Trophoblast cell (in vitro differentiated cells and primary cell): ENCODE results near the gene ADCY5.
A peak's percentile ranks its signal among the peaks of the same experiment; 100 is the strongest.

Experiments
- DNase-seq, 2 donors: peaks; one replicate each; pipeline ENCODE4 v3.0.0-alpha.2; 2016
- H2AFZ ChIP-seq: 2 replicates; pipeline ENCODE4 v1.6.1; 2013; ENCODE audit warnings: low read length, moderate library complexity, mild to moderate bottlenecking; ENCODE audit not compliant: insufficient read depth, poor library complexity
- H2AK5ac ChIP-seq: 2 replicates; pipeline ENCODE4 v1.6.1; 2013; ENCODE audit warnings: mild to moderate bottlenecking, low read length
- H2BK120ac ChIP-seq: 2 replicates; pipeline ENCODE4 v1.6.1; 2013; ENCODE audit warnings: low read length, mild to moderate bottlenecking, moderate library complexity; ENCODE audit not compliant: insufficient read depth, poor library complexity
- H2BK12ac ChIP-seq: 2 replicates; pipeline ENCODE4 v1.6.1; 2013; ENCODE audit warnings: mild to moderate bottlenecking, low read length, moderate library complexity
- H2BK5ac ChIP-seq: 2 replicates; pipeline ENCODE4 v1.6.1; 2013; ENCODE audit warnings: low read length, low read depth, moderate library complexity, mild to moderate bottlenecking; ENCODE audit not compliant: poor library complexity
- H3K14ac ChIP-seq: 2 replicates; pipeline ENCODE4 v1.6.1; 2013; ENCODE audit warnings: mild to moderate bottlenecking, low read length
- H3K18ac ChIP-seq: 2 replicates; pipeline ENCODE4 v1.6.1; 2013; ENCODE audit warnings: mild to moderate bottlenecking, low read length
- H3K23ac ChIP-seq: 2 replicates; pipeline ENCODE4 v1.6.1; 2013; ENCODE audit warnings: low read length
- H3K27ac ChIP-seq: 2 replicates; pipeline ENCODE4 v1.5.1; 2013; ENCODE audit warnings: low read depth, mild to moderate bottlenecking, inconsistent platforms, low read length, moderate library complexity
- H3K27me3 ChIP-seq: 2 replicates; pipeline ENCODE4 v1.6.1; 2013; ENCODE audit warnings: inconsistent platforms, mild to moderate bottlenecking, low read length, moderate library complexity; ENCODE audit not compliant: insufficient read depth
- H3K36me3 ChIP-seq, 2 experiments: 1 replicate in 1 of 2; 2 replicates in 1 of 2; pipeline ENCODE4 v1.6.1; 2013; ENCODE audit warnings: low read length in 2 of 2, mild to moderate bottlenecking in 2 of 2, moderate library complexity in 1 of 2; ENCODE audit not compliant: insufficient read depth in 2 of 2, control insufficient read depth in 1 of 2
- H3K4ac ChIP-seq: 2 replicates; pipeline ENCODE4 v1.6.1; 2013; ENCODE audit warnings: low read depth, mild to moderate bottlenecking, low read length, moderate library complexity
- H3K4me1 ChIP-seq, 2 experiments: 1 replicate in 1 of 2; 2 replicates in 1 of 2; pipeline ENCODE4 v1.6.1; 2013; ENCODE audit warnings: low read length in 2 of 2, mild to moderate bottlenecking in 2 of 2, moderate library complexity in 1 of 2; ENCODE audit not compliant: insufficient read depth in 2 of 2, control insufficient read depth in 1 of 2
- H3K4me2 ChIP-seq: 2 replicates; pipeline ENCODE4 v1.6.1; 2013; ENCODE audit warnings: inconsistent platforms, mild to moderate bottlenecking, low read length, moderate library complexity
- H3K4me3 ChIP-seq: 2 replicates; pipeline ENCODE4 v1.5.1; 2013; ENCODE audit warnings: mild to moderate bottlenecking, low read depth, low read length, inconsistent platforms
- H3K79me1 ChIP-seq: one replicate; pipeline ENCODE4 v1.6.1; 2013; ENCODE audit warnings: low read length
- H3K79me2 ChIP-seq: 2 replicates; pipeline ENCODE4 v1.6.1; 2013; ENCODE audit warnings: low read length, mild to moderate bottlenecking; ENCODE audit not compliant: control insufficient read depth, insufficient read depth, poor library complexity
- H3K9ac ChIP-seq: 2 replicates; pipeline ENCODE4 v1.6.1; 2013; ENCODE audit warnings: mild to moderate bottlenecking, low read length
- H3K9me3 ChIP-seq: 2 replicates; pipeline ENCODE4 v1.6.1; 2013; ENCODE audit warnings: low read depth, mild to moderate bottlenecking, control low read depth, inconsistent platforms, low read length; ENCODE audit not compliant: insufficient read depth
- H4K12ac ChIP-seq: 2 replicates; pipeline ENCODE4 v1.6.1; 2013; ENCODE audit warnings: low read depth, mild to moderate bottlenecking, low read length, moderate library complexity
- H4K8ac ChIP-seq: 2 replicates; pipeline ENCODE4 v1.6.1; 2013; ENCODE audit warnings: low read depth, mild to moderate bottlenecking, low read length, moderate library complexity
- H4K91ac ChIP-seq: one replicate; pipeline ENCODE4 v1.6.1; 2013; ENCODE audit warnings: low read depth, mild to moderate bottlenecking, low read length, moderate library complexity
- WGBS: extraction: QIAGEN DNeasy Blood & Tissue Kit; methylation state at CpG from one replicate; pipeline ENCODE4 v1.1.7; 2013; ENCODE audit warnings: missing lambda C conversion rate; ENCODE audit not compliant: insufficient read length, insufficient coverage; ENCODE audit errors: extremely low coverage; 5-methylcytosine and 5-hydroxymethylcytosine counted together

The ADCY5 gene

DNA sequence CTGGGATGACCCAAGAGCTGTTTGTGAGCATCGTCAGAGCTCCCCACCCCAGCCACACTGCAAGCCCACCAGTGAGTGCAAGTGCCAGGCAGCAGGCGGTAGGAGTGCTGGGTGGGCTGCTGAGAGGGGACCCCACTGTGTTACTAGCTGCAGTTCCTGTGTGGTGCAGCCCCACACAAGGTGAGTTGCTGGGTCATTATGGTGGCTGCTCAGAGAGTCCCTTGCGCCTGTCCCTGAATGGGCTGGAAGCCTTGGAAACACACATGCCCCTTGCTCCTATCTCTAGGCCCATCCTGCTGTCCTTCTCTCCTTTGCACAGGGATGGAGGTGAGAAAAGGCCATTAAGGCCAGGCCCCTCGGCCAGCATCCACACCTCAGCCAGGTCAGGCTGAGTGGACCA is 163.4 kb downstream of the ADCY5 start:
- no peaks in the 10 kb centered on the region for H3K9me3 ChIP-seq
- H3K9ac ChIP-seq, result no peak overlapping the region
- no peak overlapping the region for H3K4me2 ChIP-seq
- H3K23ac ChIP-seq, result no peak overlapping the region
- H3K27me3 ChIP-seq, result no peaks in the 10 kb centered on the region
- H3K4me1 ChIP-seq, result peaks cover 6 to 11% of the 10 kb centered on the region in 2 experiments
- no peak overlapping the region for H4K12ac ChIP-seq
- H3K18ac ChIP-seq, result no peak overlapping the region
- no peak overlapping the region for H2BK12ac ChIP-seq
- DNase-seq, result no peak
- no peaks in the 10 kb centered on the region for H3K79me2 ChIP-seq
- no peak overlapping the region for H3K4me3 ChIP-seq
- no peak overlapping the region for H2AK5ac ChIP-seq
- H4K8ac ChIP-seq, result no peak overlapping the region
- H3K4ac ChIP-seq, result no peak overlapping the region
- H4K91ac ChIP-seq, result no peak overlapping the region
- H3K79me1 ChIP-seq, result no peaks in the 10 kb centered on the region
- no peaks in the 10 kb centered on the region for H3K36me3 ChIP-seq
- H3K27ac ChIP-seq, result no peak overlapping the region
- no peak overlapping the region for H2AFZ ChIP-seq
- H3K14ac ChIP-seq, result no peak overlapping the region
- H2BK120ac ChIP-seq, result no peak overlapping the region
- no CpG with 5 or more reads among the region's 4 CpGs for WGBS
- H2BK5ac ChIP-seq, result no peak overlapping the region

DNA sequence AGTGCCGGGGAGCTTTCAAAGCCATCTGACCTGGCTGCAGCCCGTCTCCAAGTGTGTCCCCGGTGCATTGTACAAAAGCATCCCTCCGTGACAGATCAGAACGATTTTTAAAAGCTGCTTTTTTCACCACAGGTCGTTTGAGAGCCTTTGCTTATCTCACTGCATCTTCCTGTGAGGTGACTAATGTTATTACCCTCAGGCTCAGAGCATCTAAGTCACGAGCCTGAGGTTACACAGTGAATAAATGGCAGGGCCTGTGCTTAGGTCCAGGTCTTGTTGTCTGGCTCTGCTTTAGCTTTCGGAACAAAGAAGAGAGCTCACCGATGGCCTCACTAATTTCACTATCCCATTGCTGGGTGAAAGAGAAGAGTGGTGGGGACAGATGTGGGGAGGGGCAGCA is 163.8 kb downstream of the ADCY5 start:
- Histone ChIP-seq H2AK5ac (no peak overlapping the region), H4K12ac (no peak overlapping the region), H3K18ac (no peak overlapping the region), H3K9ac (no peak overlapping the region), H4K91ac (no peak overlapping the region), H3K79me2 (no peaks in the 10 kb centered on the region), H4K8ac (no peak overlapping the region), H3K14ac (no peak overlapping the region), H3K4me3 (no peak overlapping the region), H2BK120ac (no peak overlapping the region), H3K36me3 (no peaks in the 10 kb centered on the region), H3K23ac (no peak overlapping the region), H3K79me1 (no peaks in the 10 kb centered on the region), H3K4me1 (peaks cover 6 to 11% of the 10 kb centered on the region in 2 experiments), H3K4me2 (no peak overlapping the region), H3K27me3 (no peaks in the 10 kb centered on the region), H3K9me3 (no peaks in the 10 kb centered on the region), H2BK5ac (no peak overlapping the region), H3K27ac (no peak overlapping the region), H2AFZ (no peak overlapping the region), H3K4ac (no peak overlapping the region), H2BK12ac (no peak overlapping the region)
- WGBS, result no CpG with 5 or more reads among the region's 9 CpGs
- DNase-seq, result peak; percentile 57 to 82

- Histone ChIP-seq H3K36me3 (no peaks in the 10 kb centered on the region), H3K23ac (no peak overlapping the region), H3K18ac (no peak overlapping the region), H2BK120ac (no peak overlapping the region), H3K4me1 (peaks cover 6 to 11% of the 10 kb centered on the region in 2 experiments), H3K4me2 (no peak overlapping the region), H3K14ac (no peak overlapping the region), H4K8ac (no peak overlapping the region), H3K9ac (no peak overlapping the region), H3K27me3 (no peaks in the 10 kb centered on the region), H4K91ac (no peak overlapping the region), H2BK5ac (no peak overlapping the region), H3K9me3 (no peaks in the 10 kb centered on the region), H3K79me1 (no peaks in the 10 kb centered on the region), H4K12ac (no peak overlapping the region), H2AK5ac (no peak overlapping the region), H3K4me3 (no peak overlapping the region), H3K79me2 (no peaks in the 10 kb centered on the region), H2AFZ (no peak overlapping the region), H3K27ac (no peak overlapping the region), H2BK12ac (no peak overlapping the region), H3K4ac (no peak overlapping the region)
- no peak for DNase-seq
- no CpG with 5 or more reads among the region's 18 CpGs for WGBS
Measured at GRCh38 chr3:123284399-123285010, 164.4 kb downstream of the ADCY5 start.

DNA sequence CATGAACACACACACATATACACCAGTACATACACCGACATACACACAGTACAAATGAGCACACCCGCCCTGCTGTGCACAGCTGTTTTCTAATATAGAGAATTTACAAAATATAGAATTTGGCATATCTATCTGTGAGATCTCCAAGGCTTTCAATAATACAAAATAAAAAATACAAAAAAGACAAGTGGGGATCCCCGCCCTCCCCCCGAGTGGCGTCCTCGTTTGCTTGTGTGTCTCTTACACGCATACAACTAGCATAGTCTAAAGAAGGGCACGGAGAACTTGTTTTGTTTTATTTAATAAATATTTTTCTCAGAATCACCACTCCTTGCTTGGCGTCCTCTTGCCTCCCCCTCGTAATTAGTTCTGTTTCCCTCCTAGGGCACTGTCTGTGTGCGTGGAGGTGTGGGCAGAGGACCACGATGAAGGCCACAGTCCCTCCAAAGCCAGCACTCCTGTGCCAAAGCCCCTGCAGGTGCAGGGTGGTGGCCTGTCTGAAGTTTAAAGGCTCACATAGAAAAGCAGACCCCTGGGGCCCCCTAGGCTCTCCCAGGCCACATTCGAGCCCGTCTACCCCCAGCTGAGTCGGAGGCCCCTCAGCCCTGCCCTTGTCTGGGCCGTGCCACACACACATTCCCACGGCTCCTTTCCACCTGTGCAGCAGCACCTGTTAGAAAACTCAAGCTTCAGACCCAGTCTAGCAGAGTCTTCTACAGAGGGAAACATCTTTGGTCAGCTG is 165.1 kb downstream of the ADCY5 start:
- no peak overlapping the region for H3K14ac ChIP-seq
- DNase-seq, result no peak
- no peak overlapping the region for H3K23ac ChIP-seq
- H3K4ac ChIP-seq, result no peak overlapping the region
- no CpG with 5 or more reads among the region's 17 CpGs for WGBS
- H3K9ac ChIP-seq, result no peak overlapping the region
- H4K12ac ChIP-seq, result no peak overlapping the region
- H3K18ac ChIP-seq, result no peak overlapping the region
- H3K36me3 ChIP-seq, result no peaks in the 10 kb centered on the region
- H2AFZ ChIP-seq, result no peak overlapping the region
- no peak overlapping the region for H2AK5ac ChIP-seq
- no peak overlapping the region for H3K4me3 ChIP-seq
- H3K4me1 ChIP-seq, result peaks cover 6 to 11% of the 10 kb centered on the region in 2 experiments
- no peaks in the 10 kb centered on the region for H3K27me3 ChIP-seq
- H3K79me1 ChIP-seq, result no peaks in the 10 kb centered on the region
- H4K8ac ChIP-seq, result no peak overlapping the region
- H3K27ac ChIP-seq, result no peak overlapping the region
- no peak overlapping the region for H2BK12ac ChIP-seq
- H3K79me2 ChIP-seq, result no peaks in the 10 kb centered on the region
- H3K4me2 ChIP-seq, result no peak overlapping the region
- H4K91ac ChIP-seq, result no peak overlapping the region
- no peak overlapping the region for H2BK5ac ChIP-seq
- H2BK120ac ChIP-seq, result no peak overlapping the region
- H3K9me3 ChIP-seq, result no peaks in the 10 kb centered on the region
